Subcutaneous abdominal adipose tissue (tissue), 5 donors: ENCODE results near the gene PTTG1IP.
"Not testable (repeated sequence)": the region's sequence is repeated elsewhere in the genome, so short reads cannot be mapped to it uniquely, and the experiment has no call there.

Source experiments
- H3K27ac ChIP-seq: one replicate; pipeline ENCODE4 v1.7.0; 2013; ENCODE audit warnings: low read depth, mild to moderate bottlenecking, inconsistent platforms, low read length, moderate library complexity
- H3K27me3 ChIP-seq, 5 donors: one replicate each; pipeline ENCODE4 v1.7.0; 2013; ENCODE audit warnings: low read length in 5 of 5, inconsistent platforms in 1 of 5; ENCODE audit not compliant: control insufficient read depth in 5 of 5, insufficient read depth in 4 of 5
- H3K36me3 ChIP-seq, 5 donors: one replicate each; pipeline ENCODE4 v1.7.0; 2013; ENCODE audit warnings: low read length in 5 of 5; ENCODE audit not compliant: control insufficient read depth in 5 of 5, insufficient read depth in 5 of 5
- H3K4me1 ChIP-seq, 5 donors: one replicate each; pipeline ENCODE4 v1.7.0; 2013; ENCODE audit warnings: low read length in 5 of 5, mild to moderate bottlenecking in 3 of 5, moderate library complexity in 1 of 5; ENCODE audit not compliant: control insufficient read depth in 5 of 5, insufficient read depth in 5 of 5
- H3K4me3 ChIP-seq, 5 donors: one replicate each; pipeline ENCODE4 v1.7.0; 2013; ENCODE audit warnings: low read length in 5 of 5, low read depth in 1 of 5
- H3K9ac ChIP-seq, 5 donors: one replicate each; pipeline ENCODE4 v1.7.0; 2013; ENCODE audit warnings: low read length in 5 of 5, mild to moderate bottlenecking in 4 of 5, moderate library complexity in 3 of 5
- H3K9me3 ChIP-seq, 5 donors: one replicate each; pipeline ENCODE4 v1.7.0; 2013; ENCODE audit warnings: low read length in 5 of 5; ENCODE audit not compliant: control insufficient read depth in 5 of 5
- donor health status: healthy.
- donor health status: healthy.
- donor health status: healthy.
- donor health status: healthy.
- donor health status: healthy.

The PTTG1IP gene

GRCh38 chr21:44836666-44837471, 36.6 kb downstream of the PTTG1IP start:
- Histone ChIP-seq H3K9ac (no peak overlapping the region), H3K27me3 (peaks cover 2 to 16% (median 11%) of the 10 kb centered on the region in 5 donors), H3K36me3 (no peaks in the 10 kb centered on the region), H3K27ac (no peak overlapping the region), H3K9me3 (no peaks in the 10 kb centered on the region), H3K4me3 (no peak overlapping the region), H3K4me1 (peaks cover 0 to 6% (median 6%) of the 10 kb centered on the region in 5 donors)

- Histone ChIP-seq H3K9me3 (no peaks in the 10 kb centered on the region), H3K36me3 (no peaks in the 10 kb centered on the region), H3K4me3 (no peak overlapping the region), H3K27me3 (peaks cover 2 to 12% (median 8%) of the 10 kb centered on the region in 5 donors), H3K4me1 (peaks cover 0 to 6% (median 6%) of the 10 kb centered on the region in 5 donors), H3K27ac (no peak overlapping the region), H3K9ac (no peak overlapping the region)
Observed at GRCh38 chr21:44836349-44836665, 37.2 kb downstream of the PTTG1IP start.

- Histone ChIP-seq H3K9ac (no peak overlapping the region), H3K36me3 (no peaks in the 10 kb centered on the region), H3K4me3 (no peak overlapping the region), H3K4me1 (peaks cover 0 to 6% (median 6%) of the 10 kb centered on the region in 5 donors), H3K27me3 (peaks cover 2 to 8% (median 3%) of the 10 kb centered on the region in 5 donors), H3K27ac (no peak overlapping the region), H3K9me3 (no peaks in the 10 kb centered on the region)
Observed at GRCh38 chr21:44835647-44835973, 37.9 kb downstream of the PTTG1IP start.

- peaks cover 0 to 6% (median 6%) of the 10 kb centered on the region in 5 donors for H3K4me1 ChIP-seq
- no peak overlapping the region for H3K9ac ChIP-seq
- H3K4me3 ChIP-seq: no peak overlapping the region
- no peaks in the 10 kb centered on the region for H3K36me3 ChIP-seq
- no peak overlapping the region for H3K27ac ChIP-seq
- peaks cover 2 to 8% (median 3%) of the 10 kb centered on the region in 5 donors for H3K27me3 ChIP-seq
- H3K9me3 ChIP-seq: no peaks in the 10 kb centered on the region
Observed at GRCh38 chr21:44834951-44835646, 38.4 kb downstream of the PTTG1IP start.

- H3K4me1 ChIP-seq: peaks cover 0 to 6% (median 6%) of the 10 kb centered on the region in 5 donors
- H3K9me3 ChIP-seq: peaks cover 0 to 4% (median 2%) of the 10 kb centered on the region in 5 donors
- no peak overlapping the region for H3K27ac ChIP-seq
- H3K4me3 ChIP-seq: no peak overlapping the region
- H3K9ac ChIP-seq: no peak overlapping the region
- H3K36me3 ChIP-seq: no peaks in the 10 kb centered on the region
- peaks cover 2 to 8% (median 3%) of the 10 kb centered on the region in 5 donors for H3K27me3 ChIP-seq
Observed at GRCh38 chr21:44834231-44834950, 39.1 kb downstream of the PTTG1IP start.

GRCh38 chr21:44833663-44834062, 39.8 kb downstream of the PTTG1IP start:
- peaks cover 2 to 8% (median 3%) of the 10 kb centered on the region in 5 donors for H3K27me3 ChIP-seq
- H3K4me3 ChIP-seq: no peak overlapping the region
- H3K9ac ChIP-seq: no peak overlapping the region
- H3K9me3 ChIP-seq: peaks cover 2 to 11% (median 10%) of the 10 kb centered on the region in 5 donors
- peaks cover 0 to 6% (median 6%) of the 10 kb centered on the region in 5 donors for H3K4me1 ChIP-seq
- no peak overlapping the region for H3K27ac ChIP-seq
- no peaks in the 10 kb centered on the region for H3K36me3 ChIP-seq

- H3K36me3 ChIP-seq, H3K4me1 ChIP-seq, H3K4me3 ChIP-seq, H3K9ac ChIP-seq, H3K27me3 ChIP-seq, H3K27ac ChIP-seq: not testable (repeated sequence)
- peaks cover 9 to 21% (median 19%) of the 10 kb centered on the region in 5 donors for H3K9me3 ChIP-seq
Observed at GRCh38 chr21:44832516-44833255, 40.8 kb downstream of the PTTG1IP start.

- peaks cover 12 to 29% (median 26%) of the 10 kb centered on the region in 5 donors for H3K9me3 ChIP-seq
- H3K36me3 ChIP-seq: no peaks in the 10 kb centered on the region
- H3K4me1 ChIP-seq: peaks cover 0 to under 1% (median under 1%) of the 10 kb centered on the region in 5 donors
- no peak overlapping the region for H3K4me3 ChIP-seq
- H3K9ac ChIP-seq: no peak overlapping the region
- no peak overlapping the region for H3K27ac ChIP-seq
- H3K27me3 ChIP-seq: peaks cover 0 to 3% (median 0%) of the 10 kb centered on the region in 5 donors
Observed at GRCh38 chr21:44831227-44831860, 42.1 kb downstream of the PTTG1IP start.

- Histone ChIP-seq H3K4me1 (no peaks in the 10 kb centered on the region), H3K9me3 (peaks cover 12 to 29% (median 26%) of the 10 kb centered on the region in 5 donors), H3K27me3 (no peaks in the 10 kb centered on the region), H3K9ac (no peak overlapping the region), H3K27ac (no peak overlapping the region), H3K4me3 (peak overlapping the region in 1 of 5 donors; percentile 28), H3K36me3 (no peaks in the 10 kb centered on the region)
Observed at GRCh38 chr21:44829507-44830092, 43.9 kb downstream of the PTTG1IP start.
